ENCODE measurements around the gene CHIC2. TPM values are rescaled to one million over a fixed set of nuclear protein-coding genes. Genes with fewer than 3 reads are reported as not detected.

The CHIC2 gene
- total RNA-seq, 2 experiments from 2014 or later = 28.5 to 29.3 TPM

DNA sequence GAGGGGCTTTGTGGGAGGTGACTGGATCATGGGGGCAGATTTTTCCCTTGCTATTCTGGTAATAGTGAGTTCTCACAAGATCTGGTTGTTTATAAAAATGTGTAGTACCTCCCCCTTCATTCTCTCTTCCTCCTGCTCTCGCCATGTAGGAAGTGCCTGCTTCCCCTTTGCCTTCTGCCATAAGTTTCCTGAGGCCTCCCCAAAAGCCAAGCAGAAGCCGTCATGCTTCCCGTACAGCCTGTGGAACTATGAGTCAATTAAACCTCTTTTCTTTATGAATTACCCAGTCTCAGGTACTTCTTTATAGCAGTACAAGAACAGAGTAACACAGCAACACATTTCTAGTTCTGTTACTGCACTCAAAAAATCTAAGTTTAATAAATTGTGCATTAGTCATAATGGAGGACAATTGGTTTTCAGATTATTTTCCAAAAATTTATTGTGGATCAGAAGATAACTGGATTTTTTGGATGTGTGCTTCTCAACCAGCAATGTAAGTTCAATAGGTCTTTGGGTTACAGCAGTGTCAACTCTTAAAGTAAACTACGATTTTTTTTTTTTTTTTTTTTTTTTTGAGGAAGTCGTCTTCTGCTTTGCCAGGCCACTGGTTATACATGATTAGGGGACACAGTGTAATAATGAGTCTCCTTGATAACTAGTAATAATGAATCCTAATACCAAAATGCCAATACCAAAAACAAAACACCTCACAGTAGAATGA, 69.9 kb downstream of the CHIC2 start:
- no peaks in the 10 kb centered on the region for H3K27me3 Mint-ChIP-seq
- H3K4me1 Mint-ChIP-seq = no peaks in the 10 kb centered on the region
- H3K27ac Mint-ChIP-seq = no peak overlapping the region
- POLR2A ChIA-PET = no interaction called here
- no peak overlapping the region for H3K4me3 Mint-ChIP-seq
- ATAC-seq (ENCODE audit: low read depth) (no peak), DNase-seq (no peak)
- H3K36me3 Mint-ChIP-seq = peaks cover 10% of the 10 kb centered on the region
- no peaks in the 10 kb centered on the region for H3K9me3 Mint-ChIP-seq

DNA sequence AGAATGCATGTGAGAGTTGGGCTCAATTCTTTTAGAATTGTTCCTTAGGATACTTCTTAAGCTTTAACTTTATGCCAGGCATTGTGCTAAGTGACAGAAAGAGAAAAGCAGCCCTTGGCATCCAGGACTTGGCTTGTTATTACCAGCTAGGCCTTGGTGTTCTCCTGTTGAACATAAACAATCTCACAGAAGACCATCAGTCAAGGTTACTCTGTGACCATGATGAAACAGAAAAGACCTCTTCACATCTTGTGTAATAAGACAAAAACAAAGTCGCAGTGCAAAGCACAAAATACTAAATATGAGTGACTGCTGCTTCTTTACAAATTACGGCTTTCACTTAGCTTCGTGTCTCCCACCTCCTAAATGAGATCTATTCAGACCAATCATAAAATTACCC, 71.6 kb downstream of the CHIC2 start:
- Mint-ChIP-seq H3K36me3 (peaks cover 7% of the 10 kb centered on the region), H3K27me3 (no peaks in the 10 kb centered on the region), H3K4me1 (no peaks in the 10 kb centered on the region), H3K9me3 (no peaks in the 10 kb centered on the region), H3K27ac (no peak overlapping the region), H3K4me3 (no peak overlapping the region)
- DNase-seq = no peak
- no peak for ATAC-seq (ENCODE audit: low read depth)
- POLR2A ChIA-PET = no interaction called here

- Mint-ChIP-seq H3K27ac (no peak overlapping the region), H3K4me3 (no peak overlapping the region), H3K36me3 (peaks cover 5% of the 10 kb centered on the region), H3K9me3 (no peaks in the 10 kb centered on the region), H3K4me1 (no peaks in the 10 kb centered on the region), H3K27me3 (no peaks in the 10 kb centered on the region)
- DNase-seq (no peak), ATAC-seq (ENCODE audit: low read depth) (no peak)
- POLR2A ChIA-PET = no interaction called here
Observed at GRCh38 chr4:53991821-53992220, 72.6 kb downstream of the CHIC2 start.

DNA sequence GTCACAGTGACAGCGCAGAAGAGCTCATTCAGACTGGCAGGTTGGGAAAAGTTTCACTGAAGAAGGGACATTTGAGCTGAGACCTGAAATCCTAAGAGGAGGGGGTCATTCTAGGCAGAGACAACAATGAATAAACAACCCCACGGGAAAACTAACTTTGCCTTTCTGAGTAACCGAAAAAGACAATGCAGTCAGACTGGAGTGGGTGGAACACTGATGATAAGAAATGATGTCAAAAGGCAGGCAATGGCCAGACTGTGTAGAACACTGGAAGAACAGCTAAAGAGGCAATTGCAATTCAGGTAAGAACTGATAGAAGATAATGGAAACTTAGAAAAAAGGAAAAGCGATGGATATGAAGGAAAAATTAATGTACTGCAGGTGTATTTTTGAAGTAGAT, 73.8 kb downstream of the CHIC2 start:
- Mint-ChIP-seq H3K27me3 (no peaks in the 10 kb centered on the region), H3K36me3 (peaks cover 5% of the 10 kb centered on the region), H3K4me3 (no peak overlapping the region), H3K9me3 (no peaks in the 10 kb centered on the region), H3K4me1 (no peaks in the 10 kb centered on the region), H3K27ac (no peak overlapping the region)
- DNase-seq (no peak), ATAC-seq (ENCODE audit: low read depth) (no peak)
- POLR2A ChIA-PET = no interaction called here

GRCh38 chr4:53987761-53988171, 76.6 kb downstream of the CHIC2 start:
- Mint-ChIP-seq H3K36me3 (peaks cover 1% of the 10 kb centered on the region), H3K9me3 (peaks cover 2% of the 10 kb centered on the region), H3K4me3 (no peak overlapping the region), H3K4me1 (no peaks in the 10 kb centered on the region), H3K27ac (no peak overlapping the region), H3K27me3 (no peaks in the 10 kb centered on the region)
- no peak for DNase-seq
- POLR2A ChIA-PET = interaction anchor here (0.7 kb wide), 1 partner anchor 29 kb away, joined by 4 read pairs; no protein-coding TSS in a partner anchor
- no peak for ATAC-seq (ENCODE audit: low read depth)

GRCh38 chr4:53986062-53986461, 78.3 kb downstream of the CHIC2 start:
- H3K4me3 Mint-ChIP-seq = no peak overlapping the region
- no peak overlapping the region for H3K27ac Mint-ChIP-seq
- no peaks in the 10 kb centered on the region for H3K4me1 Mint-ChIP-seq
- peaks cover 2% of the 10 kb centered on the region for H3K27me3 Mint-ChIP-seq
- ATAC-seq (ENCODE audit: low read depth) = no peak
- H3K9me3 Mint-ChIP-seq = peaks cover 2% of the 10 kb centered on the region
- POLR2A ChIA-PET = no interaction called here
- no peak for DNase-seq
- H3K36me3 Mint-ChIP-seq = peaks cover 1% of the 10 kb centered on the region

DNA sequence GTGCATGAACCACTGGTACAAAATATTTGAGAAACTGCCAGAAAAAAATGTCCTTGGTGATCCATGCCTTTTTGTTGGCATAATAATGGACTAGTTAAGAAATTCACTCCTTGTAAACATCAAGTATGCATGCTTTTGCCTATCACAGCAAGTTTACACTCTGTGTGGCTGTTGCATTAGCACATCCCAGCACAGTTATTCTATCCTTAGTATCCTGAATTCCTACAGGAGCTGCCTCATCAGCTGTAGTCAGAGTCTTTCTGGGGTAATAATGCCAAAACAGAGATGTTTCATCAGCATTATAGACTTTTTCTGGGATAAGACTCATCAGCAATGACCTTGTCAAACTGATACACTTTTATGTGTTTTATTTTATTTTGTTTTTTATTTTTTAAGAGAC, 82.8 kb downstream of the CHIC2 start:
- Mint-ChIP-seq H3K27me3 (peaks cover 2% of the 10 kb centered on the region), H3K27ac (no peak overlapping the region), H3K4me3 (no peak overlapping the region), H3K36me3 (no peaks in the 10 kb centered on the region), H3K9me3 (peaks cover 2% of the 10 kb centered on the region), H3K4me1 (no peaks in the 10 kb centered on the region)
- DNase-seq = no peak
- ATAC-seq (ENCODE audit: low read depth) = no peak
- POLR2A ChIA-PET = no interaction called here

DNA sequence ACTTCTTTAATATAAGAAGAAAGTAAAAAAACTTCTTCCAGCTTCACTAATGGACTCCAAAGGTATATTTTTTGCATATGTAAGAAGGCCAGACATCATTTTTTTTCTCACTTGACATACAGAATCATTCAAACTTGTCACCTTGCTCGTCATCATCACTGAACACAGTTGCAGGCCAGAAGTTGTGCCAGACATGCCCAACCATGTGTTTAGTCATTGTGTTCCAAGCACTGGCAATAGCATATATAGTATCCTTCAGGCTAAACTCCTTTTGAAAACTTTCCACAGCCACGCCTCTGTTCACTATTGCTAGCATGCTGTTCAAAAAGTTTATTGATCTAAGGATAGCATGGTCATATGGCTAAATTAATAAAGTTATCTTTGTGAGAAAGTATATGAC, 83.3 kb downstream of the CHIC2 start:
- peaks cover 2% of the 10 kb centered on the region for H3K27me3 Mint-ChIP-seq
- no peaks in the 10 kb centered on the region for H3K4me1 Mint-ChIP-seq
- H3K27ac Mint-ChIP-seq = no peak overlapping the region
- POLR2A ChIA-PET = no interaction called here
- DNase-seq (no peak), ATAC-seq (ENCODE audit: low read depth) (no peak)
- H3K9me3 Mint-ChIP-seq = peaks cover 2% of the 10 kb centered on the region
- H3K36me3 Mint-ChIP-seq = no peaks in the 10 kb centered on the region
- H3K4me3 Mint-ChIP-seq = no peak overlapping the region

GRCh38 chr4:53974561-53974960, 89.8 kb downstream of the CHIC2 start:
- POLR2A ChIA-PET = no interaction called here
- H3K9me3 Mint-ChIP-seq = peaks cover 2% of the 10 kb centered on the region
- no peak overlapping the region for H3K4me3 Mint-ChIP-seq
- no peak overlapping the region for H3K27ac Mint-ChIP-seq
- no peaks in the 10 kb centered on the region for H3K4me1 Mint-ChIP-seq
- ATAC-seq (ENCODE audit: low read depth) = no peak
- H3K36me3 Mint-ChIP-seq = no peaks in the 10 kb centered on the region
- peaks cover 2% of the 10 kb centered on the region for H3K27me3 Mint-ChIP-seq
- no peak for DNase-seq

DNA sequence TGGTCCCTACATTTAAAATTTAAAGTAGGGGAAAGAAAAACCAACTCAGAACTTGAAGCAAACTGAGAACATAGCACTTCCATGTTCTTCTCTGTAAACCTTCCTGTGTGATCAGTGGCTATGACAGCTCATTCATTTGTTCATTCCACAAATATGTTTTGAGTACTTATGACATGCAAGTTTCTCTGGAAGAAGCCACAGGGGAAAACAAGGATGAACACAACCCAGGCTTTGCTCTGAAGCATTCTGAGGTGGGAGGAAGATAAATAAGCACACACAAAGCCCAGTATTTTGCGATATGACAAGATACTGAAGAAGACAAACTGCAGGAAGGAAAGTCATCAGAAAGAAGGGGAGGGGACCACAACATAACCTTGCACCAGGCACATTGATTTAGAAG, 96.4 kb downstream of the CHIC2 start:
- POLR2A ChIA-PET = no interaction called here
- no peaks in the 10 kb centered on the region for H3K36me3 Mint-ChIP-seq
- H3K27me3 Mint-ChIP-seq = peaks cover 2% of the 10 kb centered on the region
- no peak overlapping the region for H3K27ac Mint-ChIP-seq
- H3K4me3 Mint-ChIP-seq = no peak overlapping the region
- no peak for DNase-seq
- no peaks in the 10 kb centered on the region for H3K9me3 Mint-ChIP-seq
- no peak for ATAC-seq (ENCODE audit: low read depth)
- H3K4me1 Mint-ChIP-seq = no peaks in the 10 kb centered on the region

GRCh38 chr4:53963781-53964180, 100.6 kb downstream of the CHIC2 start:
- H3K27ac Mint-ChIP-seq = no peak overlapping the region
- H3K27me3 Mint-ChIP-seq = no peaks in the 10 kb centered on the region
- DNase-seq (no peak), ATAC-seq (ENCODE audit: low read depth) (no peak)
- no peaks in the 10 kb centered on the region for H3K9me3 Mint-ChIP-seq
- H3K36me3 Mint-ChIP-seq = no peaks in the 10 kb centered on the region
- H3K4me1 Mint-ChIP-seq = no peaks in the 10 kb centered on the region
- H3K4me3 Mint-ChIP-seq = no peak overlapping the region
- POLR2A ChIA-PET = no interaction called here

GRCh38 chr4:53963336-53963735, 101.1 kb downstream of the CHIC2 start:
- Mint-ChIP-seq H3K4me1 (no peaks in the 10 kb centered on the region), H3K27ac (no peak overlapping the region), H3K36me3 (no peaks in the 10 kb centered on the region), H3K27me3 (no peaks in the 10 kb centered on the region), H3K4me3 (no peak overlapping the region), H3K9me3 (no peaks in the 10 kb centered on the region)
- POLR2A ChIA-PET = no interaction called here
- DNase-seq (no peak), ATAC-seq (ENCODE audit: low read depth) (no peak)

GRCh38 chr4:53962516-53963225, 101.7 kb downstream of the CHIC2 start:
- DNase-seq = no peak
- H3K4me1 Mint-ChIP-seq = no peaks in the 10 kb centered on the region
- H3K4me3 Mint-ChIP-seq = no peak overlapping the region
- ATAC-seq (ENCODE audit: low read depth) = no peak
- H3K36me3 Mint-ChIP-seq = no peaks in the 10 kb centered on the region
- H3K27ac Mint-ChIP-seq = no peak overlapping the region
- H3K27me3 Mint-ChIP-seq = no peaks in the 10 kb centered on the region
- POLR2A ChIA-PET = no interaction called here
- no peaks in the 10 kb centered on the region for H3K9me3 Mint-ChIP-seq

- DNase-seq = no peak
- H3K36me3 Mint-ChIP-seq = no peaks in the 10 kb centered on the region
- H3K27me3 Mint-ChIP-seq = no peaks in the 10 kb centered on the region
- no peak overlapping the region for H3K4me3 Mint-ChIP-seq
- no peak overlapping the region for H3K27ac Mint-ChIP-seq
- POLR2A ChIA-PET = no interaction called here
- H3K4me1 Mint-ChIP-seq = no peaks in the 10 kb centered on the region
- ATAC-seq (ENCODE audit: low read depth) = no peak
- H3K9me3 Mint-ChIP-seq = no peaks in the 10 kb centered on the region
Observed at GRCh38 chr4:53961351-53961750, 103.1 kb downstream of the CHIC2 start.
